GM21381 (cell line): ENCODE data around the gene ZNF79.
A peak's percentile ranks its signal among the peaks of the same experiment; 100 is the strongest.

ENCODE experiments used
- ATAC-seq: cut with Tn5 transposase; IDR thresholded peaks from one replicate; pipeline ENCODE4 v1.9.1; 2021; ENCODE audit warnings: mild to moderate bottlenecking, moderate library complexity; ENCODE audit not compliant: unreplicated experiment

The ZNF79 gene

GRCh38 chr9:127423476-127423933 lies 677 bp upstream of the ZNF79 start:
- ATAC-seq: no peak

GRCh38 chr9:127424676-127424999 lies 456 bp downstream of the ZNF79 start:
- ATAC-seq: no peak

GRCh38 chr9:127426756-127427155 lies 2.6 kb downstream of the ZNF79 start:
- ATAC-seq: no peak

GRCh38 chr9:127428348-127428747 lies 4.2 kb downstream of the ZNF79 start:
- ATAC-seq: no peak

GRCh38 chr9:127430415-127430814 lies 6.2 kb downstream of the ZNF79 start:
- no peak for ATAC-seq

GRCh38 chr9:127437497-127438264 lies 13.5 kb downstream of the ZNF79 start:
- ATAC-seq: no peak

- no peak for ATAC-seq
Measured at GRCh38 chr9:127438394-127438793, 14.2 kb downstream of the ZNF79 start.

- ATAC-seq: no peak
Measured at GRCh38 chr9:127444283-127444920, 20.2 kb downstream of the ZNF79 start.

- ATAC-seq: no peak
Measured at GRCh38 chr9:127444921-127445850, 21.0 kb downstream of the ZNF79 start.

- ATAC-seq: no peak
Measured at GRCh38 chr9:127445851-127446712, 21.9 kb downstream of the ZNF79 start.

GRCh38 chr9:127446713-127447415 lies 22.7 kb downstream of the ZNF79 start:
- ATAC-seq: no peak

GRCh38 chr9:127447416-127448111 lies 23.4 kb downstream of the ZNF79 start:
- no peak for ATAC-seq

GRCh38 chr9:127448112-127448805 lies 24.1 kb downstream of the ZNF79 start:
- ATAC-seq: no peak

- no peak for ATAC-seq
Measured at GRCh38 chr9:127449332-127449966, 25.3 kb downstream of the ZNF79 start.

GRCh38 chr9:127450243-127450760 lies 26.1 kb downstream of the ZNF79 start:
- ATAC-seq: peak; percentile 2

GRCh38 chr9:127450830-127451607 lies 26.8 kb downstream of the ZNF79 start, which contains the start of the genes LRSAM1 and RPL12:
TSS of gene LRSAM1 (plus strand) at chr9:127451510. CDS start at chr9:127454528, 3,018 bp downstream.
TSS of gene RPL12 (minus strand) at chr9:127451406. CDS start at chr9:127451317, 89 bp downstream.
- peak; percentile 57 for ATAC-seq

GRCh38 chr9:127451608-127451857 lies 27.4 kb downstream of the ZNF79 start:
- peak; percentile 15 for ATAC-seq
